ENCODE measurements around the gene TLR6. TPM values are rescaled to one million over a fixed set of nuclear protein-coding genes. Genes with fewer than 3 reads are reported as not detected.

Gene TLR6
- total and polyA plus RNA-seq, 2 experiments from 2014 or later, result 0.24 to 1.1 TPM

- Histone ChIP-seq H3K27me3 (no peaks in the 10 kb centered on the region), H3K9me3 (ENCODE audit: low read depth) (peaks cover 7% of the 10 kb centered on the region), H3K4me2 (no peak overlapping the region), H3K9me2 (replicated peaks; ENCODE audit: insufficient read depth) (no peaks in the 10 kb centered on the region), H2AFZ (no peak overlapping the region), H3K79me2 (no peaks in the 10 kb centered on the region), H3K4me1 (ENCODE audit: insufficient read depth) (no peaks in the 10 kb centered on the region), H3K4me3 (no peak overlapping the region), H3K36me3 (replicated peaks; ENCODE audit: insufficient read depth, low read depth) (no peaks in the 10 kb centered on the region), H3K27ac (no peak overlapping the region), H4K20me1 (ENCODE audit: insufficient read depth, poor library complexity, severe bottlenecking) (no peaks in the 10 kb centered on the region)
- DNase-seq (ENCODE audit: low spot score), result no peak
- 90% methylated on average over 7 of the region's 7 CpGs for WGBS (ENCODE audit: low lambda C conversion rate, missing lambda C conversion rate)
- TF ChIP-seq EZH2phosphoT487 (IDR thresholded peaks at IDR 0.05; ENCODE audit: low read depth, severe bottlenecking, unreplicated experiment) (no peak), EZH2 (IDR thresholded peaks at IDR 0.05; ENCODE audit: borderline replicate concordance) (no peak)
- TF ChIP-seq, protein P1, sequence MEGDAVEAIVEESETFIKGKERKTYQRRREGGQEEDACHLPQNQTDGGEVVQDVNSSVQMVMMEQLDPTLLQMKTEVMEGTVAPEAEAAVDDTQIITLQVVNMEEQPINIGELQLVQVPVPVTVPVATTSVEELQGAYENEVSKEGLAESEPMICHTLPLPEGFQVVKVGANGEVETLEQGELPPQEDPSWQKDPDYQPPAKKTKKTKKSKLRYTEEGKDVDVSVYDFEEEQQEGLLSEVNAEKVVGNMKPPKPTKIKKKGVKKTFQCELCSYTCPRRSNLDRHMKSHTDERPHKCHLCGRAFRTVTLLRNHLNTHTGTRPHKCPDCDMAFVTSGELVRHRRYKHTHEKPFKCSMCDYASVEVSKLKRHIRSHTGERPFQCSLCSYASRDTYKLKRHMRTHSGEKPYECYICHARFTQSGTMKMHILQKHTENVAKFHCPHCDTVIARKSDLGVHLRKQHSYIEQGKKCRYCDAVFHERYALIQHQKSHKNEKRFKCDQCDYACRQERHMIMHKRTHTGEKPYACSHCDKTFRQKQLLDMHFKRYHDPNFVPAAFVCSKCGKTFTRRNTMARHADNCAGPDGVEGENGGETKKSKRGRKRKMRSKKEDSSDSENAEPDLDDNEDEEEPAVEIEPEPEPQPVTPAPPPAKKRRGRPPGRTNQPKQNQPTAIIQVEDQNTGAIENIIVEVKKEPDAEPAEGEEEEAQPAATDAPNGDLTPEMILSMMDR (IDR thresholded peaks at IDR 0.05; ENCODE audit: poor library complexity), result no peak
Measured at GRCh38 chr4:38832624-38833528, 23.7 kb downstream of the TLR6 start.

DNA sequence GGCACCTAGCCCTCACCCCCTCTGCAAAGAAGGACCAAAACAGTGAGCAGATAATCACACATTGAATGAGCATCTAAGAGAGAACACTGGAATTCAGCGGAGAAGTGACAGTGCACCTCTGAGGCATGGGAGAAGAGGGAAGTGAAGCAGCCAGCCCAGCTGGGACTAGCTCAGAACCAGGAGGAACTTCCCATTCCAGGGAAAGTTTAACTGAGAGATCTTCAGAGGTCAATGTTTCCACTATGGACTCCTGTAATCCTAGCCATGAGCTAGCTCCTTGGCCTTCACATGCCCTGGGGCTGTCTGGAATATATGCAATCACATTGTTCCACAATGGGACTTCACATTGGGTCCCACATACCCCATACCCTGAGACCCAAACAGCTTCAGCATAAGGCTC lies 24.4 kb downstream of the TLR6 start:
- Histone ChIP-seq H3K79me2 (no peaks in the 10 kb centered on the region), H3K4me2 (no peak overlapping the region), H3K4me3 (no peak overlapping the region), H3K36me3 (replicated peaks; ENCODE audit: insufficient read depth, low read depth) (no peaks in the 10 kb centered on the region), H4K20me1 (ENCODE audit: insufficient read depth, poor library complexity, severe bottlenecking) (no peaks in the 10 kb centered on the region), H3K9me3 (ENCODE audit: low read depth) (peaks cover 7% of the 10 kb centered on the region), H3K27me3 (no peaks in the 10 kb centered on the region), H3K4me1 (ENCODE audit: insufficient read depth) (no peaks in the 10 kb centered on the region), H3K9me2 (replicated peaks; ENCODE audit: insufficient read depth) (no peaks in the 10 kb centered on the region), H3K27ac (no peak overlapping the region), H2AFZ (no peak overlapping the region)
- WGBS (ENCODE audit: low lambda C conversion rate, missing lambda C conversion rate), result 100% methylated on average over 1 of the region's 1 CpG
- TF ChIP-seq EZH2 (IDR thresholded peaks at IDR 0.05; ENCODE audit: borderline replicate concordance), result no peak
- TF ChIP-seq EZH2phosphoT487 (IDR thresholded peaks at IDR 0.05; ENCODE audit: low read depth, severe bottlenecking, unreplicated experiment), result no peak
- TF ChIP-seq, protein P1 (IDR thresholded peaks at IDR 0.05; ENCODE audit: poor library complexity), result no peak
- DNase-seq (ENCODE audit: low spot score), result no peak

GRCh38 chr4:38831653-38832052 lies 25.0 kb downstream of the TLR6 start:
- Histone ChIP-seq H3K4me3 (no peak overlapping the region), H3K36me3 (replicated peaks; ENCODE audit: insufficient read depth, low read depth) (no peaks in the 10 kb centered on the region), H3K27me3 (no peaks in the 10 kb centered on the region), H3K79me2 (no peaks in the 10 kb centered on the region), H3K4me1 (ENCODE audit: insufficient read depth) (no peaks in the 10 kb centered on the region), H3K27ac (no peak overlapping the region), H3K9me2 (replicated peaks; ENCODE audit: insufficient read depth) (no peaks in the 10 kb centered on the region), H3K4me2 (no peak overlapping the region), H3K9me3 (ENCODE audit: low read depth) (peaks cover 7% of the 10 kb centered on the region), H2AFZ (no peak overlapping the region), H4K20me1 (ENCODE audit: insufficient read depth, poor library complexity, severe bottlenecking) (no peaks in the 10 kb centered on the region)
- no peak for DNase-seq (ENCODE audit: low spot score)
- TF ChIP-seq, protein P1 (IDR thresholded peaks at IDR 0.05; ENCODE audit: poor library complexity), result no peak
- no peak for TF ChIP-seq EZH2phosphoT487 (IDR thresholded peaks at IDR 0.05; ENCODE audit: low read depth, severe bottlenecking, unreplicated experiment)
- TF ChIP-seq EZH2 (IDR thresholded peaks at IDR 0.05; ENCODE audit: borderline replicate concordance), result no peak
